Measurements from ENCODE around the gene ANKS1A.

The ANKS1A gene

DNA sequence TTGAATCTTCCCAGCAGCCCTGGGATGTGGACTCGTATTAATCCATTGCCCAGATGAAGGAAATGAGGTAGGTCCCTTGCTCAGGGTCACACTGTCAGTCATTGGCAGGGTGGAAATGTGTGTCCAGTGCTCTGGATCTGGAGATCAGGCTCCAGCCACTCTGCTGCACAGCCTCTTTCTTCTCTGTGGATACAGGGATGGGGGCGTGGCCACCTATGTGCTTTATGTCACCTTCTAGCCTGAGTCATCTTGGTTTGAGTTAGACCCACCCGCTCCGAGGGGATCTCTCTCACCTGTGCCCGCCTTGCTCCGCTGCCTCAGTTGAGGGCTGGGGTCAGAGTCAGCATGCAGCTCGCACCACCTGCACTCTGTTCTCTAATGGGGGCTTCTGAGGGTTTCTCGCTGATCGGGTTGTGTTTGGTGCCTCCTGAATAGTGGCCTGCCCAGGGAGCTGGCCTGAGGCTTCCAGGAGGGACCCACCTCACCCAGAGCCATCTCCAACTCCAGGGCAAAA is 172.1 kb downstream of the ANKS1A start:
- Histone ChIP-seq H3K4me3 (ENCODE audit: low read length) (no peak overlapping the region), H3K4me1 (ENCODE audit: control insufficient read depth, insufficient read depth, low read length) (peaks cover 32% of the 10 kb centered on the region), H3K36me3 (ENCODE audit: control insufficient read depth, insufficient read depth, low read length) (peaks cover 5% of the 10 kb centered on the region), H3K9me3 (ENCODE audit: control insufficient read depth, low read length) (no peaks in the 10 kb centered on the region), H3K27me3 (ENCODE audit: control insufficient read depth, insufficient read depth, low read length) (no peaks in the 10 kb centered on the region), H3K9ac (ENCODE audit: low read length) (no peak overlapping the region)

DNA sequence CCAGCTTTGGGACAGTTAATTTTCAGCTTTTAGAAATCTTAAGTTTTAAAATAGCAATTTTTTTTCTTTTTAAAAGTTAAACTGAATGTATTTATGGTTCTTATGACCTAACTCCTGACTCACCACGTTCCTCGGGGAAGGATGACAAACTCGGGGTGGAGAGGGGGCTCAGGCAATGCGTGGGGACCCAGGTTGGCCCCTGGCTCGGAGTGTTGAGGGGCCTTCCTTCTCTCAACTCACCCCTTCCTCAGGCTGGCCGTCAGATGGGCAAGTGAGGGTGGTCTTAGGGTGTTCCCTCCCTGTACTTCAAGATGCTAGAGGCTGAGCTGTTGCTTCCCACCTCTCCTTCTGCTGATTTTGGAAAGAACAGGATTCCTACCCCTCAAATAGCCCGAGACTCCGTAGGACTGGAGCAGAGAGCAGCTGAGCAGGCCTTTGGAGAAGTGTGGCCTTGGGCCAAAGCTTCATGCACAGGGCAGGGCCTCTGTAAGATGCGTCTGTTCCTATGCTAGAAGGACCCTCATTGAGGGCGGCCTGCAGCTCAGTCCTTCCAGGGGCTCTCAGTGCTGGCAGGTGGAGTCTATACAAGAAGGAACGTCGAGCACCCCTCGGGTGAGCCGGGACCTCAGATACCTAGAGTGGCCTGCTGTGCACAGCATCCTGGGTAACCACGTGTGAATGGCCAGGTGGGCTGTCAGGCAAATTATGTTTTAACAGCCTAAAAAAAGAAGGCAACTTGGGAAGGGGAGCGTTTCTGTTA is 172.8 kb downstream of the ANKS1A start:
- Histone ChIP-seq H3K36me3 (ENCODE audit: control insufficient read depth, insufficient read depth, low read length) (peaks cover 5% of the 10 kb centered on the region), H3K9ac (ENCODE audit: low read length) (no peak overlapping the region), H3K9me3 (ENCODE audit: control insufficient read depth, low read length) (no peaks in the 10 kb centered on the region), H3K4me3 (ENCODE audit: low read length) (no peak overlapping the region), H3K4me1 (ENCODE audit: control insufficient read depth, insufficient read depth, low read length) (peaks cover 32% of the 10 kb centered on the region), H3K27me3 (ENCODE audit: control insufficient read depth, insufficient read depth, low read length) (no peaks in the 10 kb centered on the region)

DNA sequence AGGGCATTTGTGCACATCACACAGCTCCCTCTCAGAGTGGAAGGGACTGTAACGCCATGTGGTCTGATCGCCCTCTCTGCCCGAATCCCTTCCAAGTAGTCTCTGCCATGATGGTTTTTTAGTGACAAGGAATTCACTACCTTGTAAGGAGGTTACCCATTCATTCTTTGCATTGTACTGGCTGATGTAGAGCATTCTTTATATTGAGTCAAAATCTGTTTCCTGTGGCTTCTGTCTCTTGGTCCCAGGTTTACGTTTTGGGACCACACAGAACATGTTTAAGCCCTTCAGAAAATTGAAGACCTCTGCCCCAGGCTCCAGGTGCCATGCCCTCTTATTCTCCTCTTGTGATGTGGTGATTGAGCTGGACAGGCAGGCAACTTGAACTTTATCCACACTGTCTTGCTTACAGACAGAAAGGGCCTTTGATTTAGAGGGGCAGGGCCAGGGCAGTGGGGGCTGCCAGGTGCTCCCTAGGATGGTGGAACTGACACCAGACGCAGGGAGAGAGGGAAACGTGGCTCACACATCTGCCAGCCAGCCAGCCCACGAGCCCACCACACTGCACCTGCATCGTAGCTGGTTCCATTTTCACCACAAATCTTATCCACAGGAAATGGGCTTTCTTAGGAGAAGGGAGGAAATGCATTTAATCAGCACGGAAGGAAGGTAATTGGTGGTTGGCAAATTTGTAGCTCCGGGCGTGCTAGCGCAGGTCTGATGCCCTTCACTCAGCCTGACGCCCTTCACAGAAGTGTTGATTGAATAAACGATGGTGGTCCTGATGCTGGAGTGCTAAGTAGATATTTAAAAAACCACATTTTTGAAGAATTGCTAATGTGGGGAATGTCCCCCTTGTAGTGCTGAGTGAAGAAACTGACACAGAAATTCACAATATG is 173.9 kb downstream of the ANKS1A start:
- Histone ChIP-seq H3K9ac (ENCODE audit: low read length) (no peak overlapping the region), H3K36me3 (ENCODE audit: control insufficient read depth, insufficient read depth, low read length) (peaks cover 5% of the 10 kb centered on the region), H3K4me3 (ENCODE audit: low read length) (no peak overlapping the region), H3K9me3 (ENCODE audit: control insufficient read depth, low read length) (no peaks in the 10 kb centered on the region), H3K27me3 (ENCODE audit: control insufficient read depth, insufficient read depth, low read length) (no peaks in the 10 kb centered on the region), H3K4me1 (ENCODE audit: control insufficient read depth, insufficient read depth, low read length) (peaks cover 32% of the 10 kb centered on the region)

DNA sequence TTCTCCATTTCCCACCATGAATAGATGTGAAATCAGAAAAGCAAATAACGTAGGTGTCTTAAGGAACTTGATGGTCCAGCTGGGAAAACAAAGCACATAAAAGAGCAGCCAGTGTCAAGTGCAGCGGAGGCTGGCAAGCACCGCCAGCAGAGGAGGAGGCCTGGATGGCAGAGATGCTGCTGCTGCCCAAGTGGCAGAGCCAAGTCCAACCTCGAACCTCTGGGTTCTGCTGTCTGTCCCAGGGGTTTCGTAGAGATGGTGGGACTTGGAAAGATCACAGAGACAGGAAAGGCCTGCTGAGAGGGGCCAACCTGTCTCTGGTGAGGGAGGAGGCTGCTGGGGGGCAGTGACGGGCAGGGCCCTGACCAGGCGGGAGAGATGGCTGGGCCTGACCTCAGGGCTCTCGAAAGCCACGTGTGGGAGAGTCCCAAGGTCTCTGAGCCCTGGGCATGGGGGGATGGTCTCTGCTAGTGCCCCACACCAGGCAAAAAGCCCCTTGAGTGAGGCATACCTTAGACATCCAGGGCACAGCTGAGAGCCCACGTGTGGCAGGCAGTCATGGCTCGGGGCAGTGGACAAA is 174.7 kb downstream of the ANKS1A start:
- Histone ChIP-seq H3K4me1 (ENCODE audit: control insufficient read depth, insufficient read depth, low read length) (peaks cover 25% of the 10 kb centered on the region), H3K4me3 (ENCODE audit: low read length) (no peak overlapping the region), H3K9me3 (ENCODE audit: control insufficient read depth, low read length) (no peaks in the 10 kb centered on the region), H3K27me3 (ENCODE audit: control insufficient read depth, insufficient read depth, low read length) (no peaks in the 10 kb centered on the region), H3K36me3 (ENCODE audit: control insufficient read depth, insufficient read depth, low read length) (peaks cover 2% of the 10 kb centered on the region), H3K9ac (ENCODE audit: low read length) (no peak overlapping the region)

DNA sequence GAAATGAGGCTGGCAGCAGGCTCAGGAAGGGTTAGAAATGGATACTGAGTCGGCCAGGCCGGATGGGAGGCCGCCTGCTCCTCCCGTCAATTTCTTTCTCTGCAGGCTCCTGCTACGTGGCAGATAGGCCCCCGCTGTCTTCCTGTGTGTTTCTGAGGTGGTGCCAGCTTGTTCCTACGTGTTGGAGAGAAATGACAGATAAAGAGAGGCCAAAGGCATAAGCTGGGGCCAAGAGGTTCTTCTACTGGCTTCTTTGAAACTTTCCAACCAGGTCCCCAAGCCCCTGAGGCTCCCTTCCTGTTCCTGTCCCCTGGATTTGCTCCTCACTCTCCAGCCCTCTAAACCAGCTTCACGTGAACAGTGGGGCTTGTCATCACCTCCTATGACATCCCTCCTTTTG is 175.2 kb downstream of the ANKS1A start:
- peaks cover 20% of the 10 kb centered on the region for H3K4me1 ChIP-seq (ENCODE audit: control insufficient read depth, insufficient read depth, low read length)
- no peaks in the 10 kb centered on the region for H3K27me3 ChIP-seq (ENCODE audit: control insufficient read depth, insufficient read depth, low read length)
- H3K9me3 ChIP-seq (ENCODE audit: control insufficient read depth, low read length), result no peaks in the 10 kb centered on the region
- no peaks in the 10 kb centered on the region for H3K36me3 ChIP-seq (ENCODE audit: control insufficient read depth, insufficient read depth, low read length)
- H3K9ac ChIP-seq (ENCODE audit: low read length), result no peak overlapping the region
- no peak overlapping the region for H3K4me3 ChIP-seq (ENCODE audit: low read length)

DNA sequence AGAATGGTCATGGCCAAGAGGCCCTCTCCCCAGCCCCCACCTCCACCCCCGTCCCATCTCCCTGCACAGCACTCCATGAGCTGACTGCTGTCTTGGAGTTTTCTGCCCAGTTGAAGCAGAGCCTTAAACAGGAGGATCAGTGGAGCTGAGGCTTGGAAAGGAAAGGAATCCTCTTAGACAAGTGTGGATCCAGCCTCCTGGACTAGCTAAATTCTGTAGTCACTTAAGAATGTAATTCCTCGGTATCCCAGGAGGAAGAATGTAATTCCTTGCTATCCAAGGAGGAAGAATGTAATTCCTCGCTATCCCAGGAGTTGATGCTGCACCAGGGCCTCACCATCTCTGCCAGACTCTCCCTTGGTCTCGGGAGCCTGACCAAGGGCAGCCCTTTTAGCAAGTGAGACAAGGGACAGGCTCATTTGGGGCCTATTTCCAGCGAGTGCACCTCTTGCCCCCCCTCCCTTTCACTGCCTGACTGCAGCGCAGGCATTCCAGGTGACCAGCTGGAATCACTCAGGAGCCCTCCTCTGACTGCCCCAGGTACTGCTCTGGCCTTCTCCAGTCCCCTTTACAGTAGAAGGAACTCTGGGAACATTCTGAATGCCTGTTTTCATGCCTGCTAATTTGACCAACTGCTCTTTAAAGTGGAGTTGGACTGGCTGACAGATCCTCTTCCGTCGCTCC is 175.8 kb downstream of the ANKS1A start:
- no peaks in the 10 kb centered on the region for H3K36me3 ChIP-seq (ENCODE audit: control insufficient read depth, insufficient read depth, low read length)
- H3K9ac ChIP-seq (ENCODE audit: low read length), result no peak overlapping the region
- no peaks in the 10 kb centered on the region for H3K9me3 ChIP-seq (ENCODE audit: control insufficient read depth, low read length)
- H3K27me3 ChIP-seq (ENCODE audit: control insufficient read depth, insufficient read depth, low read length), result no peaks in the 10 kb centered on the region
- peaks cover 14% of the 10 kb centered on the region for H3K4me1 ChIP-seq (ENCODE audit: control insufficient read depth, insufficient read depth, low read length)
- no peak overlapping the region for H3K4me3 ChIP-seq (ENCODE audit: low read length)

DNA sequence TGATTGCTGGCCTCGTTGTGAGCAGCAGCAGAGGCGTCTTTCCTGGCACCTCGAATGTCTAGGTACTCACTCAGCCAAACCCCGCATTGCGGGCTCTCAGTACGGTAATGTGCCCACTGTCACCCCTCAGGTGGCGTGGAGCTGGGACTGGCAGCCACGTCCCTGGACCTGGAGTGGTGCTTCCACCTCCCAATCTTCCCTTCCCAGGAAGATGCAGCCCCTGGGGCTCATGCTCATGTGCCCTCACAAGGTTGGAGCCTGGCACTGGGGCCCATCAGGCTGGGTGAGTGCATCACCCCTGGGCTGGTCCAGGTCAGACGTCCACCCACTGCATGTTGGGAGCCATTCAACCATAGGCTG is 176.4 kb downstream of the ANKS1A start:
- H3K9me3 ChIP-seq (ENCODE audit: control insufficient read depth, low read length), result no peaks in the 10 kb centered on the region
- H3K36me3 ChIP-seq (ENCODE audit: control insufficient read depth, insufficient read depth, low read length), result no peaks in the 10 kb centered on the region
- peaks cover 9% of the 10 kb centered on the region for H3K4me1 ChIP-seq (ENCODE audit: control insufficient read depth, insufficient read depth, low read length)
- no peak overlapping the region for H3K9ac ChIP-seq (ENCODE audit: low read length)
- H3K27me3 ChIP-seq (ENCODE audit: control insufficient read depth, insufficient read depth, low read length), result no peaks in the 10 kb centered on the region
- no peak overlapping the region for H3K4me3 ChIP-seq (ENCODE audit: low read length)

DNA sequence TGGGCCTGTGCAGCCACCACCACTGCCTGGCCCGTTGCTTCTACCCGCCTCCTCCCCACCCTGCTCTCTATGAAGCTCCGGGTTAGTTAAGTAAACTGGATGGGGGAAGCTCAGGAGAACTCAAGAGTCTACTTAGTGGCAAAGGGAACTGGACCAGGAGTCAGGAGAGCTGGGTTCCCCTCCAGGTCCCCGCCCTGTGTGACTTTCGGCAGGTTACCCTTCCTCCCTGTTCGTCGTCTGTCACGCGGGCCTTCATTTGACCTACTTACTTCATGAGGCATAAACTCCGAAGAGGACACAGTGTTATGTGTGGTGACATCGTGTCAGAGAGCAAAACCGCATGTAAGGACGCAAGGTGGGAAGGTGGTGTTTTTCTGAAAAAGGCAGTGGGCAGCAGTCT is 176.8 kb downstream of the ANKS1A start:
- Histone ChIP-seq H3K27me3 (ENCODE audit: control insufficient read depth, insufficient read depth, low read length) (no peaks in the 10 kb centered on the region), H3K9me3 (ENCODE audit: control insufficient read depth, low read length) (no peaks in the 10 kb centered on the region), H3K4me3 (ENCODE audit: low read length) (no peak overlapping the region), H3K9ac (ENCODE audit: low read length) (no peak overlapping the region), H3K36me3 (ENCODE audit: control insufficient read depth, insufficient read depth, low read length) (no peaks in the 10 kb centered on the region), H3K4me1 (ENCODE audit: control insufficient read depth, insufficient read depth, low read length) (peaks cover 6% of the 10 kb centered on the region)

DNA sequence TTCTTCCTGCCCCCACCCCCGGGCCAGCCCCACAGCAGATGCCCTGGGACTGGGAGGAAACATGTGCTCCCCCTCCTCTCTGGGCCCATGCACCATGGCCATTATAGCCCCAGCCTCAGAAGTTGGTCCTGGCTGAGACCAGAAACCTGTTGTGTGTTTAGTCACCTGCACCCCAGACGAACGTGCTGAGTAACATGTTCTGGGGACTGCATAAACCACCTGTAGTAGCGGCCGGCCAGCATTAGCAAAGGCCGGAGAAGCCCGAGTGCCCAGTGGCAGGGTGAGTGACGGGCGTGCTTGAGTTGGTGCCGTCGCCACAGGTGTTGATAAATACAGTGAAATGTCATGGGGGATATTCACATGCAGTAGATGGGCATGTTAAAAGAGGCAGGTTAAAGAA is 178.2 kb downstream of the ANKS1A start:
- no peaks in the 10 kb centered on the region for H3K9me3 ChIP-seq (ENCODE audit: control insufficient read depth, low read length)
- no peaks in the 10 kb centered on the region for H3K4me1 ChIP-seq (ENCODE audit: control insufficient read depth, insufficient read depth, low read length)
- H3K36me3 ChIP-seq (ENCODE audit: control insufficient read depth, insufficient read depth, low read length), result peaks cover 6% of the 10 kb centered on the region
- H3K9ac ChIP-seq (ENCODE audit: low read length), result no peak overlapping the region
- H3K27me3 ChIP-seq (ENCODE audit: control insufficient read depth, insufficient read depth, low read length), result no peaks in the 10 kb centered on the region
- no peak overlapping the region for H3K4me3 ChIP-seq (ENCODE audit: low read length)

DNA sequence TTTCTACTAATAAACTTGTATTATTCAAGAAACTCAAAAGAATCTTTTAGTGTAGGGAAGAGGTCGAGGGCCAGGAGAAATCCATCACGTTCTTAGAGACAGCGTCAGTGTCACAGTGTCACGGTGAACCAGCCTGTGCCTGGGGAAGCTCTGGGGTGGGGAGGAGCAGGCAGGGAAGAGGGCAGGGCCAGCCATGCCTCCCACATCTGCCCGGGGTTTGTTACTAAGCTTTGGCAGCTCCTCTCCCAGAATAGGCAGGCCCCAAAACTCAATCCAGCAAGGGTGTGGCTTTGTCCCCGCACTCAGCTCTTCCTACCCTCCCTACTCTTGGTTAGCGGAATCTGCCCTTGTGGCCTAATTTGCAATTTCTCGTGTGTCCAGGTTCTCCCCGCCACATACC is 179.2 kb downstream of the ANKS1A start:
- Histone ChIP-seq H3K27me3 (ENCODE audit: control insufficient read depth, insufficient read depth, low read length) (no peaks in the 10 kb centered on the region), H3K9me3 (ENCODE audit: control insufficient read depth, low read length) (no peaks in the 10 kb centered on the region), H3K9ac (ENCODE audit: low read length) (no peak overlapping the region), H3K4me3 (ENCODE audit: low read length) (no peak overlapping the region), H3K36me3 (ENCODE audit: control insufficient read depth, insufficient read depth, low read length) (peaks cover 9% of the 10 kb centered on the region), H3K4me1 (ENCODE audit: control insufficient read depth, insufficient read depth, low read length) (no peaks in the 10 kb centered on the region)

DNA sequence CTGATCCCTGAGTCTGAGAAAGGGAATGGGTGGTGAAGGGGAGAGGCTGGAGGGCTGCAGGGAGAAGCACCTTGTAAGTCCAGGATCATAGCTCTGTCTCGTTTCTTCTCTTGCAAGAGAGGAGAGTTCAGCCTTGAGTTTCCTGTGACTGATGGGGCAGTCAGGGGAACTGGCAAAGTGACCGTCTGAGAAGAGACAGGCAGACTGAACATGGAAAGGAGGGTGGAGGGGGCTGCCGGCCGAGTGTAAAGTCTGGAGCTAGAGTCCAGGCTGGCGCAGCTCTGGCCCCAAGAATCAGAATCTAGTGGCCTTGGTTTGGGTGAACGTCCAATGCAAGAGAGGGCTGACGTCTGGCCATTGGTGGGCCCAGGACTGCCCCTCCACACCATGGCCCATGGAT is 179.6 kb downstream of the ANKS1A start:
- H3K4me3 ChIP-seq (ENCODE audit: low read length), result no peak overlapping the region
- no peaks in the 10 kb centered on the region for H3K9me3 ChIP-seq (ENCODE audit: control insufficient read depth, low read length)
- peaks cover 9% of the 10 kb centered on the region for H3K36me3 ChIP-seq (ENCODE audit: control insufficient read depth, insufficient read depth, low read length)
- no peak overlapping the region for H3K9ac ChIP-seq (ENCODE audit: low read length)
- H3K4me1 ChIP-seq (ENCODE audit: control insufficient read depth, insufficient read depth, low read length), result no peaks in the 10 kb centered on the region
- no peaks in the 10 kb centered on the region for H3K27me3 ChIP-seq (ENCODE audit: control insufficient read depth, insufficient read depth, low read length)

Data from mucosa of stomach (tissue), 1 donor.